ENCODE data around the gene ATOH1. TPM values are rescaled to one million over a fixed set of nuclear protein-coding genes. Genes with fewer than 3 reads are reported as not detected.

Gene ATOH1
- total RNA-seq, 1 experiment from 2014 or later = not detected

- Histone ChIP-seq H3K27me3 (ENCODE audit: insufficient read depth, low read length) (no peaks in the 10 kb centered on the region), H3K4me3 (replicated peaks in 1 of 2; ENCODE audit: low read depth in 1 of 2, low read length in 2 of 2) (no peak overlapping the region), H2AFZ (ENCODE audit: low read depth, low read length, poor library complexity, severe bottlenecking) (no peak overlapping the region), H3K36me3 (ENCODE audit: control insufficient read depth in 1 of 2, insufficient read depth in 2 of 2, low read length in 2 of 2) (no peaks in the 10 kb centered on the region), H4K20me1 (ENCODE audit: insufficient read depth) (no peaks in the 10 kb centered on the region), H3K79me2 (ENCODE audit: insufficient read depth, low read length) (no peaks in the 10 kb centered on the region), H3K4me1 (ENCODE audit: control insufficient read depth in 1 of 2, insufficient read depth in 2 of 2, low read length in 2 of 2) (no peaks in the 10 kb centered on the region), H3K4me2 (ENCODE audit: low read length) (no peak overlapping the region), H3K9me2 (ENCODE audit: insufficient read depth) (no peaks in the 10 kb centered on the region; the same call in 1 of the 2 replicates), H3K9me3 (ENCODE audit: control insufficient read depth in 1 of 2, insufficient read depth in 1 of 2, low read depth in 1 of 2, low read length in 2 of 2) (no peaks in the 10 kb centered on the region), H3K27ac (ENCODE audit: low read depth, low read length) (no peak overlapping the region), H3K9ac (ENCODE audit: low read length) (no peak overlapping the region)
- TF ChIP-seq EGR1 (IDR thresholded peaks at IDR 0.05; ENCODE audit: low read depth) (no peak), EZH2phosphoT487 (IDR thresholded peaks at IDR 0.05; ENCODE audit: borderline replicate concordance) (no peak), POLR2AphosphoS5 (IDR thresholded peaks at IDR 0.05; ENCODE audit: low read depth, low read length) (no peak), EZH2 (IDR thresholded peaks at IDR 0.05) (no peak), ELF1 (IDR thresholded peaks at IDR 0.05; ENCODE audit: borderline replicate concordance, low read depth) (no peak), POLR2A (IDR thresholded peaks at IDR 0.05; ENCODE audit: borderline replicate concordance, extremely low read depth, insufficient read depth, insufficient read length) (no peak), CEBPB (IDR thresholded peaks at IDR 0.05; ENCODE audit: low read depth) (no peak), SP1 (IDR thresholded peaks at IDR 0.05; ENCODE audit: low read depth) (no peak)
- intact Hi-C loops (cut with micrococcal nuclease) = no loop called here
- ChIA-PET RAD21 (ENCODE audit: low non-redundant PET in 1 of 2, low total read pairs in 2 of 2, uncharacterized antibody in 2 of 2, unreplicated experiment in 2 of 2) (no interaction called here), POLR2A (no interaction called here), CTCF (no interaction called here)
- DNase-seq (ENCODE audit: low read depth, low spot score) = no peak
- no TSS peak for BruUV-seq (replicated peaks)
- no peak for ATAC-seq
Measured at GRCh38 chr4:93843772-93844171, 15.2 kb downstream of the ATOH1 start.

- no peaks in the 10 kb centered on the region for H3K36me3 ChIP-seq (ENCODE audit: control insufficient read depth in 1 of 2, insufficient read depth in 2 of 2, low read length in 2 of 2)
- H4K20me1 ChIP-seq (ENCODE audit: insufficient read depth) = no peaks in the 10 kb centered on the region
- ChIA-PET CTCF (no interaction called here), RAD21 (ENCODE audit: low non-redundant PET in 1 of 2, low total read pairs in 2 of 2, uncharacterized antibody in 2 of 2, unreplicated experiment in 2 of 2) (no interaction called here), POLR2A (no interaction called here)
- intact Hi-C loops (cut with micrococcal nuclease) = no loop called here
- no peak for TF ChIP-seq ELF1 (IDR thresholded peaks at IDR 0.05; ENCODE audit: borderline replicate concordance, low read depth)
- no peak for TF ChIP-seq SP1 (IDR thresholded peaks at IDR 0.05; ENCODE audit: low read depth)
- no peak for TF ChIP-seq EZH2 (IDR thresholded peaks at IDR 0.05)
- TF ChIP-seq POLR2A (IDR thresholded peaks at IDR 0.05; ENCODE audit: borderline replicate concordance, extremely low read depth, insufficient read depth, insufficient read length) = no peak
- no peak for TF ChIP-seq POLR2AphosphoS5 (IDR thresholded peaks at IDR 0.05; ENCODE audit: low read depth, low read length)
- TF ChIP-seq ZBTB33 (IDR thresholded peaks at IDR 0.05; ENCODE audit: extremely low read depth, insufficient replicate concordance, low read length) = no peak
- TF ChIP-seq ZNF274 (IDR thresholded peaks at IDR 0.05; ENCODE audit: low read depth, low read length) = no peak
- no peaks in the 10 kb centered on the region for H3K27me3 ChIP-seq (ENCODE audit: insufficient read depth, low read length)
- no peak overlapping the region for H2AFZ ChIP-seq (ENCODE audit: low read depth, low read length, poor library complexity, severe bottlenecking)
- no peaks in the 10 kb centered on the region for H3K79me2 ChIP-seq (ENCODE audit: insufficient read depth, low read length)
- no peaks in the 10 kb centered on the region for H3K9me2 ChIP-seq (ENCODE audit: insufficient read depth)
- no peak for ATAC-seq
- BruUV-seq (replicated peaks) = no TSS peak
- H3K9ac ChIP-seq (ENCODE audit: low read length) = no peak overlapping the region
- no peak for DNase-seq (ENCODE audit: low read depth, low spot score)
- no peak overlapping the region for H3K4me2 ChIP-seq (ENCODE audit: low read length)
- H3K4me3 ChIP-seq (replicated peaks in 1 of 2; ENCODE audit: low read depth in 1 of 2, low read length in 2 of 2) = no peak overlapping the region
- no peaks in the 10 kb centered on the region for H3K9me3 ChIP-seq (ENCODE audit: control insufficient read depth in 1 of 2, insufficient read depth in 1 of 2, low read depth in 1 of 2, low read length in 2 of 2)
- H3K27ac ChIP-seq (ENCODE audit: low read depth, low read length) = no peak overlapping the region
- H3K4me1 ChIP-seq (ENCODE audit: control insufficient read depth in 1 of 2, insufficient read depth in 2 of 2, low read length in 2 of 2) = no peaks in the 10 kb centered on the region
Measured at GRCh38 chr4:93852680-93853079, 24.1 kb downstream of the ATOH1 start.
